ENCODE data around the gene TMEM123.

DNA sequence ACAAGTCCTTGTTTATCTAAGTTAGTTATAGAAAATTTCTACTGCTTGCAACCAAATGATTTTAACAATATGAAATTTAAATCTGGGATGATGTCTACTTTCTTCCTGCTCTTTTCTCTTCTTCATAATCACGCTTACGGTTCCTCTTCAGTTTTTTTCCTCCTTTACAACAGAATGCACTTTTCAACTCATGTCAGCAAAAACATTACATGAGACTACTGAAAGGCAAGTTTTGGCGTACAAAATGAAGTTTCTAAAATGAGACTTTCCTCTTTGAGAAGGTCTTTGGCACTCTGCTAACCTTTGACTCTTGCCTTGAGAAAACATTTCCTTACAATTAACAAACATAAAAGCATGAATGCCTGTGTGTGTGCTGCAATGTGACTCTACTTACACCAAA, 23.3 kb downstream of the TMEM123 start:
- TF ChIP-seq, protein P1, sequence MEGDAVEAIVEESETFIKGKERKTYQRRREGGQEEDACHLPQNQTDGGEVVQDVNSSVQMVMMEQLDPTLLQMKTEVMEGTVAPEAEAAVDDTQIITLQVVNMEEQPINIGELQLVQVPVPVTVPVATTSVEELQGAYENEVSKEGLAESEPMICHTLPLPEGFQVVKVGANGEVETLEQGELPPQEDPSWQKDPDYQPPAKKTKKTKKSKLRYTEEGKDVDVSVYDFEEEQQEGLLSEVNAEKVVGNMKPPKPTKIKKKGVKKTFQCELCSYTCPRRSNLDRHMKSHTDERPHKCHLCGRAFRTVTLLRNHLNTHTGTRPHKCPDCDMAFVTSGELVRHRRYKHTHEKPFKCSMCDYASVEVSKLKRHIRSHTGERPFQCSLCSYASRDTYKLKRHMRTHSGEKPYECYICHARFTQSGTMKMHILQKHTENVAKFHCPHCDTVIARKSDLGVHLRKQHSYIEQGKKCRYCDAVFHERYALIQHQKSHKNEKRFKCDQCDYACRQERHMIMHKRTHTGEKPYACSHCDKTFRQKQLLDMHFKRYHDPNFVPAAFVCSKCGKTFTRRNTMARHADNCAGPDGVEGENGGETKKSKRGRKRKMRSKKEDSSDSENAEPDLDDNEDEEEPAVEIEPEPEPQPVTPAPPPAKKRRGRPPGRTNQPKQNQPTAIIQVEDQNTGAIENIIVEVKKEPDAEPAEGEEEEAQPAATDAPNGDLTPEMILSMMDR (IDR thresholded peaks at IDR 0.05 in 8 of 11, conservative IDR thresholded peaks at IDR 0.05 in 3 of 11) = no peak
- TF ChIP-seq POLR2A (IDR thresholded peaks at IDR 0.05) = no peak

Measured in spleen (tissue), 7 donors.